Activated CD8-positive, alpha-beta memory T cell treated with anti-CD3 and anti-CD28 coated beads, Interleukin-2, amount 10 ng/mL, durations not matched to agents 7 days and 5 days (primary cell): ENCODE results near the gene EMC8. TPM values are rescaled to one million over a fixed set of nuclear protein-coding genes. Genes with fewer than 3 reads are reported as not detected.
"Not testable (repeated sequence)": the region's sequence is repeated elsewhere in the genome, so short reads cannot be mapped to it uniquely, and the experiment has no call there.

Source experiments
- ATAC-seq: fragments of 150-1000 bp; cut with Tn5 transposase; one replicate; pipeline ENCODE4 v1.10.0; 2021; ENCODE audit warnings: moderate library complexity
- CTCF ChIA-PET: fragments of 350-600 bp; sonication (Branson Sonifier 250); formaldehyde crosslinking; loops from one replicate; lab custom pipeline; 2021; ENCODE audit warnings: antibody characterized with exemption; lab: Charles Lee
- DNase-seq: peaks from one replicate; pipeline ENCODE4 v3.0.0-alpha.2; 2020
- H3K27ac Mint-ChIP-seq: one replicate; pipeline ENCODE4 v1.8.0; 2021; ENCODE audit warnings: mild to moderate bottlenecking, mixed read lengths
- H3K27me3 Mint-ChIP-seq: one replicate; pipeline ENCODE4 v1.8.0; 2021; ENCODE audit warnings: mixed read lengths
- H3K36me3 Mint-ChIP-seq: one replicate; pipeline ENCODE4 v1.8.0; 2021; ENCODE audit warnings: mild to moderate bottlenecking, mixed read lengths
- H3K4me1 Mint-ChIP-seq: one replicate; pipeline ENCODE4 v1.8.0; 2021; ENCODE audit warnings: mixed read lengths
- H3K4me3 Mint-ChIP-seq: one replicate; pipeline ENCODE4 v1.8.0; 2021; ENCODE audit warnings: mild to moderate bottlenecking, moderate library complexity, mixed read lengths
- H3K9me3 Mint-ChIP-seq: one replicate; pipeline ENCODE4 v1.8.0; 2022; ENCODE audit warnings: low read depth, mixed read lengths
- total RNA-seq, 2 experiments: library from RNA; stranded (reverse); gene quantifications; one replicate each; pipeline ENCODE4 v1.2.3, GENCODE V29; 2021

EMC8 gene
- total RNA-seq, 2 experiments from 2014 or later: 32.2 to 33.9 TPM

DNA sequence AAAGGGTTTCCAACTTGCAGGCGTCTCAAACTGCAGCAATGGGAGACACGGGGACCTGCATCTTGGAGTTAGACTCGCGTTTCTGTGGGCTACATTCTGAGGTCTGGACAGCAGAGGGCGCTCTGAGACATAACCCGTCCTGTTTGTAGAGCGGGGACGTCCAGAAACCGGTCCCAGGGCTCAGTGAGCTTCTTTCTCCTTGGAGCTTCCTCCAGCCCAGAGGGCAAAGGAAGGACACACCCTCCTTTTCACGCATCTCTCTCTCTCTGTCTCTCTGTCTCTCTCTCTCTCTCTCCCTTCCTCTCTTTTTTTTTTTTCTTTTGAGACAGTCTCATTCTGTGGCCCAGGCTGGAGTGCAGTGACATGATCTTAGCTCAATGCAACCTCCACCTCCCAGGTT lies 19.9 kb upstream of the EMC8 start:
- H3K27ac Mint-ChIP-seq: no peak overlapping the region
- peak; percentile 91 for DNase-seq
- H3K9me3 Mint-ChIP-seq: no peaks in the 10 kb centered on the region
- ATAC-seq: peak; percentile 81
- H3K27me3 Mint-ChIP-seq: peaks cover 23% of the 10 kb centered on the region
- no peaks in the 10 kb centered on the region for H3K4me1 Mint-ChIP-seq
- H3K36me3 Mint-ChIP-seq: no peaks in the 10 kb centered on the region
- CTCF ChIA-PET: interaction anchor here (0.6 to 6.1 kb wide), 26 partner anchors 9 to 861 kb away, joined by 3 to 246 read pairs (median 4); partner anchors contain the start of gene IRF8
- H3K4me3 Mint-ChIP-seq: no peak overlapping the region

DNA sequence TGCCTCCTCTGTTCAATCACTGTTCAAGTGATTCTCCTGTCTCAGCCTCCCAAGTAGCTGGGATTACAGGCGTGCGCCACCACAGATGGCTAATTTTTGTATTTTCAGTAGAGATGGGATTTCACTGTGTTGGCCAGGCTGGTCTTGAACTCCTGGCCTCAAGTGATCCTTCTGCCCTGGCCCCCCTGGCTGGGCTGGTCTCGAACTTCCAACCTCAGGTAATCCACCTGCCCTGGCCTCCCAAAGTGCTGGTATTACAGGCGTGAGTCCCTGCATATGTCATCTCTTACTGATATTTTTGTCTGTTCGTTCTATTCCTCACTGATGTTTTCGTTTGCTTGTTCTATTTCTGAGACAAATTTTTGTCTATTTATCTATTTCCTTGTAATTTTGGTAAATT lies 17.9 kb upstream of the EMC8 start:
- not testable (repeated sequence) for H3K27ac Mint-ChIP-seq, DNase-seq, ATAC-seq, H3K4me1 Mint-ChIP-seq, H3K36me3 Mint-ChIP-seq, H3K9me3 Mint-ChIP-seq, H3K4me3 Mint-ChIP-seq
- CTCF ChIA-PET: interaction anchor here (6.1 kb wide), 1 partner anchor 173 kb away, joined by 246 read pairs; no protein-coding TSS in a partner anchor
- H3K27me3 Mint-ChIP-seq: peaks cover 29% of the 10 kb centered on the region

DNA sequence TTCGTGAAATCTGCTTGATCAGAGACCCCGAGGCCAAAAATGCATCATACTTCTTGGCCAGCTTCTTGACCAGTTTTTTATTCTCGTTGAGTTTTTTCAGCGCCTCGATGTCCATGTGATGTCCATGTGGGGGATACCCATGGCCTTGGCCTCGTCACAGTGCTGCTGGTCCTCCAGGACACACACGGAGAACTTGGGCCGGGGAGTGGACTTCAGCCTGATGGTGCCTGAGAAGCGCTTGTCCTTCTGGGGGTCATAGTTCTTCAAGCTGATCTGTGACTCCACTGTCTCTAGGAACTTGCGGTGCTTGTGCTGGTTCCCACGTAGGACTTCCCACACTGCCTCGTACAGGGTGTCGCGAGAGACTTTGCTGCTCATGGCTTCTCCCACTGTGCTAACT lies 16.8 kb upstream of the EMC8 start:
- Mint-ChIP-seq H3K4me1 (no peaks in the 10 kb centered on the region), H3K9me3 (no peaks in the 10 kb centered on the region), H3K27me3 (peaks cover 37% of the 10 kb centered on the region), H3K27ac (no peak overlapping the region), H3K4me3 (no peak overlapping the region), H3K36me3 (no peaks in the 10 kb centered on the region)
- DNase-seq (no peak), ATAC-seq (no peak)
- CTCF ChIA-PET: no interaction called here

DNA sequence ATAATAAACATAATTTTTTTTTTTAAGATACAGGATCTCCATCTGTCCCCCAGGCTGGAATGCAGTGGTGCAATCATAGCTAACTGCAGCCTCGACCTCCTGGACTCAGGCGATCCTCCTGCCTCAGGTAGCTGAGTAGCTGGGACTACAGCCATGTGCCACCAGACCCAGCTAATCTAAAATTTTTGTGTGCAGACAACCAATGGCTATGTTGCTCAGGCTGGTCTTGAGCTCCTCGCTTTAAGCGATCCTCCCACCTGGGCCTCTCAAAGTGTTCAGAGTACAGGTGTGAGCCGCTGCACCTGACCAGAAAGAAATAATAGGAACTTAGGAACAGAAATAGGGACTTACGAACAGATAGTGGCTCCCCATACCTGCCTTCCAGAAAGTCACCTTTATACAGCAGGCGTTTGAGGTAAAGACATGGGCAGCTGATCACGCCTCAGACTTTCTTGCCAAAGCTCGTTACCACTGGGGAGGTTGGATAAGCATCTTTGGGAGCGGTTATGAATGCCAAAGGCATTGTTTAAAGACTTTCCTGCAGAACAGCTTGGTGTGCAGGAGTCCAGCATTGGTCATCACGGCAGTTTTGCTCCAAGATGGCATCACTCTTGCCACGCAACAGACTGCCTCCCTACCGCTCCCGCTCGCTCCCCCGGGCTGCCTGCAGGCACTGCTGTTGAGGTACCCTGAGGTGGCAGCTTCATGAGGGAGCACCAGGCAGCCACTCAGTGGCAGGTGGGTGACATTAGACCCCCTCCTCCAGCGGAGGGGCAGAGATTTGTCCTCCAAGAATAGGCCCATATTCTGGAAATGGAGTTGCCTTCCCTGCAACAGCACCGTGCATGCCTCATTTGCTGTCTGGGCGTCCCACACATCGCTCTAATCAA lies 13.7 kb upstream of the EMC8 start:
- DNase-seq (no peak), ATAC-seq (no peak)
- Mint-ChIP-seq H3K27ac (no peak overlapping the region), H3K4me3 (no peak overlapping the region), H3K36me3 (no peaks in the 10 kb centered on the region), H3K27me3 (peaks cover 21% of the 10 kb centered on the region), H3K9me3 (no peaks in the 10 kb centered on the region), H3K4me1 (no peaks in the 10 kb centered on the region)
- CTCF ChIA-PET: interaction anchor here (1.2 kb wide), 1 partner anchor 8 kb away, joined by 7 read pairs; no protein-coding TSS in a partner anchor

DNA sequence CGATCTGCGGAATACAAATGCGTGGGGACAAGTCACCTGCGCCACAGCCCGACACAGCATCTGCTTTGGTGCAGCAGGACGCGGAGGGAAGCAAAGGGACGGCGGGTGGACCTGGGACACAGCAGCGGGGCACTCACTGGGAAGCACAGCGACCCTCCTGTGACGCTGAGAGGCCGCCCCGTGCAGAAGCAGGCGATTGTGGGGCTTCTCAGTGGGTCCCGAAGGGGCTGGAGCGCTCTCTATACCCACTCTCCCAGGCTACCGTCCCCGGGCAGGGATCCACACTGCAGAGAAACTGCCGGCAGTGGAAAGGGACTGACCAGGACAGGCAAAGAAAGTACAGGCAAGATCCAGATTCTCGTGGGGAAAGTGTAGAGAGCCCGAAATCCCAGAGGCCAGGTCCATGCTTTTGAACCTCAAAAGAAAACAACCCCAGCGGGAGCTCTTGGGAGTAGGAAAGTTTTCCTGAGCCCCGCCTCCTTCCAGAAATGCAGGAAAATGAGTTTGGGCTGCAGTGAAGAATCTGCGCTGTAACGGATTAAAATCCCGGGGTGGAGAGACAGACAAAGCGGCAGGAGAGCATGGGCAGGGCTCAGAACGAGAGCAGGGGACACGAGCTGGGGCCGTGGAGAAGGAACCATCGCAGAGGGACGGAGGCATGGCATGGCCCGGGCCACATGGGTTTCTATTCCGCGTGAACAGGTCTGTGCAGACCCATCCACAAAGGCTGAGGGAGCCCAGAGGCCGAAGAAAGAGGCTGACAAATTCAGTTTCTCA lies 12.9 kb upstream of the EMC8 start:
- CTCF ChIA-PET: interaction anchor here (1.2 kb wide), 1 partner anchor 9 kb away, joined by 7 read pairs; no protein-coding TSS in a partner anchor
- no peak for ATAC-seq
- H3K36me3 Mint-ChIP-seq: no peaks in the 10 kb centered on the region

DNA sequence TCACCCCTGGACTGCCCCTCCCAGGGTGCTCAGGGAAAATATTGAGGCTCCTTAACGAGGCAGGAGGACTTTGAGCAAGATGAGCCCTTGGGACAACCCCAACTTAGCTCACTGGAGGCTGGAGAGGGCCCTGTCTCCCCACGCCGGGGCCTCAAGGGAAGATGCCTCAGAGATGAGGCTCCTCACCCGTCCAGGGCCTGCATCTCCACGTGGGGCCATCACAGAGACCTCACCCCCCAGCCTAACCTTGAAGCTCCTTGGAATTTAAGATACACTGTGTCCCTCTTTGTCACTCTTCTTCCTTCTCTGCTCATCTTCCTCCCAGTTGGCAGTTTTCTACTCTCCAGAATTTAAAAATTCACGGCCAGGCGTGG lies 11.4 kb upstream of the EMC8 start:
- Mint-ChIP-seq H3K4me1 (no peaks in the 10 kb centered on the region), H3K4me3 (no peak overlapping the region), H3K27me3 (peaks cover 15% of the 10 kb centered on the region), H3K9me3 (no peaks in the 10 kb centered on the region), H3K27ac (no peak overlapping the region), H3K36me3 (peaks cover 11% of the 10 kb centered on the region)
- ATAC-seq (no peak), DNase-seq (no peak)
- CTCF ChIA-PET: interaction anchor here (1.2 to 2.6 kb wide), 2 partner anchors 9 to 27 kb away, joined by 3 to 8 read pairs; no protein-coding TSS in a partner anchor

More for the DNA sequence above, 12.9 kb upstream of the EMC8 start:
- H3K27me3 Mint-ChIP-seq: peaks cover 16% of the 10 kb centered on the region
- DNase-seq: no peak
- H3K4me1 Mint-ChIP-seq: no peaks in the 10 kb centered on the region
- H3K4me3 Mint-ChIP-seq: no peak overlapping the region
- H3K9me3 Mint-ChIP-seq: no peaks in the 10 kb centered on the region
- H3K27ac Mint-ChIP-seq: no peak overlapping the region

DNA sequence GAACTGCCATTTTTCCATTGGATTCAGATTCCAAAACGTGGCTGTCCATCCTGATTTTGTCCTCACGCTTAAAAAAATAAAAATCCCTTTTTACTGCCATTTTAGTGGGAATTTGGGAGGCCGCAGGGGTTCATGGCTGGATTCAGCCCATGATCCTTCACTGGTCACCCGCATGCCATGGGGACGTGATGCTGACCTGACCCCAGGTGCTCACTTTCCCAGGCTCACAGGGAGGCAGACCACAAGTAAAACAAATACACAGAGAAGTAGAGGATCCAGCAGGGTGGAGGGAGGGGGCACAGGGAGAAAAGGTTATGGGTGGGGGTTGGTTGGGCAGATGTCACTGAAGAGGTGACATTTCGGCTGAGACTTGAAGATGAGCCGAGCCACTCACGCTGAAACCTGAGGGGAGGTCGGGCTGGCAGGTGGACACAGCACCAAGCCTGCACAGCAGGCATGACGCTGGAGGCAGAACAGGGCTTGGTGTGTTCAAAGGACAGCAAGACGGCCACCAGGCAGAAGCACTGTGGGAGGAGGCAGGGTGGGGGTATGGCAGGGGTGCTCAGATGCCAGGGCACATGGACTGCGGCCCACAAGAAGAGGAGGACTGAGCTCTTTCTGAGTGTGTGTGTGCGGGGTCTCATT lies 10.9 kb upstream of the EMC8 start:
- peaks cover 15% of the 10 kb centered on the region for H3K27me3 Mint-ChIP-seq
- H3K4me1 Mint-ChIP-seq: peaks cover 2% of the 10 kb centered on the region
- H3K27ac Mint-ChIP-seq: no peak overlapping the region
- no peaks in the 10 kb centered on the region for H3K9me3 Mint-ChIP-seq
- DNase-seq: no peak
- no peak overlapping the region for H3K4me3 Mint-ChIP-seq
- peaks cover 15% of the 10 kb centered on the region for H3K36me3 Mint-ChIP-seq
- CTCF ChIA-PET: interaction anchor here (1.2 to 2.6 kb wide), 3 partner anchors 9 to 177 kb away, joined by 3 to 8 read pairs (median 4); no protein-coding TSS in a partner anchor
- ATAC-seq: no peak

DNA sequence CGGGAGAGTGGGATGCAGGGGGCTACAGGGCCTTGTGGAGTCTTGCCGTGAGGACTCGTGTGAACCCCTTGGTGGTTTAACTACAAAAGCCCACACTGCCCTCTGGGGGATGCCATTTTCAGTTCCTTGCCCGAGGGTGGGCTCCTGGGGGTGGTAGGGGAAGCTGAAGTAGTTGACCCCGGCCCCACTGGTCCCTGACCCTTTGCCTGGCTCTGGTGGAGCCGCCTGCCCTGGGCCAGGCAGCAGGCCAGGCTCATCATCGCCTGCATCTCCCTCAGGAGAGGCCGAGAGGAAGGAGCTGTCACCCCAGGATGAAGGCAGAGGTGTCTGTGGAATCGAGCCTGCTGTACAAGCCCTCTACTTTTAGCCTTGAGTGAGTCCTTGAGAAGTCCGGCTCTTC lies 10.3 kb upstream of the EMC8 start:
- peaks cover 21% of the 10 kb centered on the region for H3K36me3 Mint-ChIP-seq

DNA sequence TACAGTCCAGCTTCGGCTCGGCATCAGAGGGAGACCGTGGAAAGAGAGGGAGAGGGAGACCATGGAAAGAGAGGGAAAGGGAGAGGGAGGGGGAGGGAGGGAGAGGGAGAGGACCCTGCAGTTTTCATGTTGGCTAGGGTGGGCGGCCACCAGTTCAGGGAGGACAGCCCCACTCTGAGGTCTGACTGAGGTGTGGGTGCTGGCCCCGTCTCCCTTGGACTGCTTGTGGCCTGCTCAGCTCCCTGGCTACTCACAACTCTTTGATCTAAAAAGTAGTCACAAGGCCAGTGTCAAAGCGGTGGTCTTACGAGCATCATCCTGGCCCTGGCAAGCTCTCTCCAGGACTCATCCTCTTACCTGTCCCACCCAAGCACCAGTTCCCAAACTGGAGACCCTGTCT lies 9.6 kb upstream of the EMC8 start:
- no peak for DNase-seq
- H3K4me1 Mint-ChIP-seq: peaks cover 4% of the 10 kb centered on the region
- H3K9me3 Mint-ChIP-seq: no peaks in the 10 kb centered on the region
- no peak overlapping the region for H3K27ac Mint-ChIP-seq
- no peak overlapping the region for H3K4me3 Mint-ChIP-seq
- no peak for ATAC-seq
- peaks cover 23% of the 10 kb centered on the region for H3K36me3 Mint-ChIP-seq
- peaks cover 15% of the 10 kb centered on the region for H3K27me3 Mint-ChIP-seq
- CTCF ChIA-PET: interaction anchor here (0.6 to 2.6 kb wide), 4 partner anchors 11 to 178 kb away, joined by 3 to 8 read pairs (median 4); no protein-coding TSS in a partner anchor

More for the DNA sequence above, 10.3 kb upstream of the EMC8 start:
- no peaks in the 10 kb centered on the region for H3K9me3 Mint-ChIP-seq
- peaks cover 15% of the 10 kb centered on the region for H3K27me3 Mint-ChIP-seq
- DNase-seq: no peak
- peaks cover 2% of the 10 kb centered on the region for H3K4me1 Mint-ChIP-seq
- CTCF ChIA-PET: interaction anchor here (1.1 to 2.6 kb wide), 3 partner anchors 10 to 177 kb away, joined by 3 to 8 read pairs (median 4); no protein-coding TSS in a partner anchor
- no peak for ATAC-seq
- H3K4me3 Mint-ChIP-seq: no peak overlapping the region
- no peak overlapping the region for H3K27ac Mint-ChIP-seq

DNA sequence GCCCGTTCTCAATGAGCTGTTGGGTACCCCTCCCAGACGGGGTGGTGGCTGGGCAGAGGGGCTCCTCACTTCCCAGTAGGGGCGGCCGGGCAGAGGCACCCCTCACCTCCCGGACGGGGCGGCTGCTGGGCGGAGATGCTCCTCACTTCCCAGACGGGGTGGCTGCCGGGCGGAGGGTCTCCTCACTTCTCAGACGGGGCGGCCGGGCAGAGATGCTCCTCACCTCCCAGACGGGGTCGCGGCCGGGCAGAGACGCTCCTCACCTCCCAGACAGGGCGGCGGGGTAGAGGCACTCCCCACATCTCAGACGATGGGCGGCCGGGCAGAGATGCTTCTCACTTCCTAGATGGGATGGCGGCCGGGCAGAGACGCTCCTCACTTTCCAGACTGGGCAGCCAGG lies 8.8 kb upstream of the EMC8 start:
- H3K9me3 Mint-ChIP-seq, H3K4me3 Mint-ChIP-seq, DNase-seq, H3K27ac Mint-ChIP-seq, CTCF ChIA-PET, ATAC-seq, H3K4me1 Mint-ChIP-seq: not testable (repeated sequence)
- H3K36me3 Mint-ChIP-seq: peaks cover 31% of the 10 kb centered on the region
- peaks cover 12% of the 10 kb centered on the region for H3K27me3 Mint-ChIP-seq

DNA sequence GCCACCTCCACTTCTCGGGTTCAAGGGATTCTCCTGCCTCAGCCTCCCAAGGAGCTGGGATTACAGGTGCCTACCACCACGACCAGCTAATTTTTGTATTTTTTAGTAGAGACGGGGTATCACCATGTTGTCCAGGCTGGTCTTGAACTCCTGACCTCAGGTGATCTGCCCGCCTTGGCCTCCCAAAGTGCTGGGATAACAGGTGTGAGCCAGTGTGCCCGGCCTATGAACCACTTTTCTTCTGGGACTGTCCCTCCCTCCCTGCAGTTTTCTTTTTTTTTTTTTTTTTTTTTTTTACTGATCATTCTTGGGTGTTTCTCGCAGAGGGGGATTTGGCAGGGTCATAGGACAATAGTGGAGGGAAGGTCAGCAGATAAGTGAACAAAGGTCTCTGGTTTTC lies 8.0 kb upstream of the EMC8 start:
- H3K9me3 Mint-ChIP-seq, ATAC-seq, DNase-seq, H3K27me3 Mint-ChIP-seq, CTCF ChIA-PET, H3K27ac Mint-ChIP-seq, H3K4me3 Mint-ChIP-seq: not testable (repeated sequence)
- Mint-ChIP-seq H3K4me1 (peaks cover 10% of the 10 kb centered on the region), H3K36me3 (peaks cover 37% of the 10 kb centered on the region)

DNA sequence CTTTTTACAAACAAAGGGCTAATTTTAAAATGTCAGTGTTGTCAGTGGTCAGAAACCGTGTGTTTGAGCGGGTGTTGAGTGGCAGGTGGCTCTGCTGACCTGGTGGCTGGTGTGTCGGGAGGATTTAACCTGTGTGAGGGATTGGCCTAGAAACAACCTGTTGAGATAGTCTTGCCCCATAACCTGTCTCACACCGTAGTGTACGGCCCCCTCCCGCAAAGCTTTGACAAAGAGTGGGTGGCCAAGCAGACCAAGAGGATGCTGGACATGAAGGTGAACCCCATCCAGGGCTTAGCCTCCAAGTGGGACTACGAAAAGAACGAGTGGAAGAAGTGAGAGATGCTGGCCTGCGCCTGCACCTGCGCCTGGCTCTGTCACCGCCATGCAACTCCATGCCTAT lies 7.2 kb upstream of the EMC8 start:
- DNase-seq: no peak
- H3K4me1 Mint-ChIP-seq: peaks cover 17% of the 10 kb centered on the region
- H3K27me3 Mint-ChIP-seq: peaks cover 1% of the 10 kb centered on the region
- H3K36me3 Mint-ChIP-seq: peaks cover 45% of the 10 kb centered on the region
- CTCF ChIA-PET: interaction anchor here (1.4 kb wide), 1 partner anchor 147 kb away, joined by 4 read pairs; no protein-coding TSS in a partner anchor
- H3K9me3 Mint-ChIP-seq: no peaks in the 10 kb centered on the region
- ATAC-seq: no peak
- H3K4me3 Mint-ChIP-seq: no peak overlapping the region
- H3K27ac Mint-ChIP-seq: no peak overlapping the region
